GM21576 (cell line): ENCODE results near the gene IPO13.
A peak's percentile ranks its signal among the peaks of the same experiment; 100 is the strongest.

Experiments
- ATAC-seq: cut with Tn5 transposase; IDR thresholded peaks from one replicate; pipeline ENCODE4 v1.9.1; 2021; ENCODE audit warnings: mild to moderate bottlenecking, moderate library complexity; ENCODE audit not compliant: unreplicated experiment

The IPO13 gene

DNA sequence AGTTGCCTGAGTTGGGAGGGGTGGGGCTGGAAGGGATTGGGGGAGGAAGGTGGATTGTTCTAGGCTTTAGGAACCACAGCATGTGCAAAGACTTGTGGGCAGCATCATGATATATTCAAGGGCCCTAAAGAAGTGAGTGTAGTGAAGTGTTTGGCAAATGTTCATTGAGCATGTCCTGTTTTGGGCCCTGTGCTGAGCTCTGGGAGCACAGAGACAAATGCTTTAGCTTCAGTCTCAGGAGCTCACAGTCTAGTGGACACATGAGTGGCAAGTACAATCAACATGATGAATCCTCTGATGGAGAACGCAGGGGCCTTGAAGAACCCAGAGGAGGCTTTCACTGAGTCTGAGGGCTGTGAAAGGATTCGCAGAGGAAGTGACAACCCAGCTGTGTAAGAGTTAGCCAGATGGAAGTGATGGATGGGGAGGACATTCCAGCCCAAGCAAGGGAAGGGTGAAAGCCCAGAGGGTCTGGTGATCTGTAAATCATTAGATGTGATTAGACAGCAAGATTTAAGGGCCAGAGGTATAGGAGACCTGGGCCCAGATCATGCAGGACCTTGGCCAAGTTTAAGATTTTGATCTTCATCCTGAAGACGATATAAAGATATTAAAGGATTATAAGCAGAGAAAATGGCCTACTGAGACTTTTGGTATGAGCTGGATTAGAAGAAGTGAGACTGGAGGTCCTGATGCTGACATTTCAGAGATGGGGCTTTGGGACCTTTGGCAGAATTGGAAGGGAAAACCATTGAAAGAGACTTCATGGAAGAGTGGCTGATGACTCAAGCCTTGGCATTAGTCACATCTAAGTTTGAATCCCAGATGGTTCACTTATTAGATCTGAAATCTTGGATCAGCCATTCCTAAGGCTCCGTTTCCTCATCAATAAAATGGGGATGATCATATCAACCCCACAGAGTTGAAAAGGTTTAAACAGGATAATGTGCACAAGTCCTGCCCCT is 4.6 kb downstream of the IPO13 start:
- no peak for ATAC-seq

DNA sequence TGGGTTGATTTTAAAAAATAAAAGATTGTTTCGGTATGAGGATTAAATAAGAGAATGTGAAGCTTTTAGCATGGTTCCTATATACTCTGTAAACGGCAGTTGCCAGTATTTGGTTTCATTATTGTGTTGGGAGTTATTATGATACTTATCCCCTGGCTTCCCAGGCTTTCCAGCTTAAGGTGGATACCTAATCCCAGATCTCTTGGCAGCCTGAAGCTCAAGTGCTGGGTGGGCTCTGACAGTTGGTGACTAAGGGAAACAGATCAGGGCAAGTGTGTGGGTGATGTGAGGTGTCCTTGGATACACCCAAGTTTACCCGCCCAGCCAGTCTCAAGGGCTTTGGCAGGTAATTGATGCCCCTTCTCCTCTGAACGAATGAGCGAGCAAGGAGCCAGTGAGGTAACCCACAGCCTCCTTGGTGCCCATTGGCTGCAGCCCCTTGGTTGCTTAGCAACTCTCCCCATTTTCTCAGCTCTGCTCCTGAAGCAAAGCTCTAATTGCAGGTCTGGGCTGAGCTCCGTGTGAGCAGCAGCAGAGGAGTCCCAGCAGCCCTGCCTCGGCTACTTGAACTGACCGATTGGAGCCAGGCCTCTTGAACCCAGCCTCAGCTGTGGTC is 6.1 kb downstream of the IPO13 start:
- ATAC-seq, result no peak

DNA sequence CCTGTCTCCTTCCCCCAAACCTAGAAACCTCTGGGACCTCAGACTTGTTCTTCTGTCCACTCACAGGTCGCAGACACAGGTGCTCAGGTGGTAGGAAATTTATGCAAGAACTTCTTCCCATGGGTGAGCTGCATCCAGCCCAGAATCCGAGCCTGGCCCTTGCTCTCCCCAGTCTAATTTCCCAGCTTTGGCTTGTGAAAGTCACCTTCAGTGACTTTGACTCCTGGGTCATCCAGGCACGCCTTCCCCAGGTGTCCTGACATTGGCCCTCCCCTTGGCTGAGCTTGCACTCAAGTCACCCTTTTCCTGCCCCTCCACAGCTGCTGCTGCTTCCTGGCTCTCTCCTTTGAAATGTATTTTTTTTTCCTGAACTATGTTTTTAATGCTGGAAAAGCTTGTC is 6.6 kb downstream of the IPO13 start:
- ATAC-seq, result no peak

DNA sequence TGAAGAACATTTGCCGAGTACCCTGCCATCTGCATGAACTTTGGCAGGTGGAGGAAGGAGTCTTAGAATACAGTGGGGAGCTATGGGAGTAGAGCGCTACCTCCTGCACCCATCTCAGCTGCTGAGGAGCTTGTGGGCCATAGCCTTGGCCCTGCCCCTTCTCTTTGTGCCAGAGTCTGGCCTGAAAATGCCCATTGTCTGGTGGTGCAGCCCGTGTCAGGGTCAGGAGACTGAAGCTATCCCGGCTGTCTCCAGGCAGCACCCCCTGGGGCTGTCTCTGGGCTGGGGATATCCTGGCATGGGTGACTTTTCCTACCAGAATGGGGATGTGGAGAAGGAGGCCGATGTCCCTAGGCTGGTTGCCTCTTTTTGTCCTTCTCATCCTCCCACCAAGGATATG is 7.3 kb downstream of the IPO13 start:
- no peak for ATAC-seq

DNA sequence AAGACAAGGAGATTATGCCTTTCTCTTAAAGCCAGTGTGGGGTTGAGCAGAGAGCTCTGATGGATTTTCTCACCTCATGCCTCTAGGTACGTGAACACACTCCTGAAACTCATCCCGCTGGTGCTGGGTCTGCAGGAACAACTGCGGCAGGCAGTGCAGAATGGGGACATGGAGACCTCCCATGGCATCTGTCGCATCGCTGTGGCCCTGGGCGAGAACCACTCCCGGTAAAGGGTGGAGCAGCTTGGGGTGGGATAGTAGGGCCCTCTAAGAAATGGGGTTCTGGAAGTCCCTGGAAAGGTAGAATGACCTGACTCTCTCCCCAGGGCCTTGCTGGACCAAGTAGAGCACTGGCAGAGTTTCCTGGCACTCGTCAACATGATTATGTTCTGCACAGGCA is 9.5 kb downstream of the IPO13 start:
- no peak for ATAC-seq

DNA sequence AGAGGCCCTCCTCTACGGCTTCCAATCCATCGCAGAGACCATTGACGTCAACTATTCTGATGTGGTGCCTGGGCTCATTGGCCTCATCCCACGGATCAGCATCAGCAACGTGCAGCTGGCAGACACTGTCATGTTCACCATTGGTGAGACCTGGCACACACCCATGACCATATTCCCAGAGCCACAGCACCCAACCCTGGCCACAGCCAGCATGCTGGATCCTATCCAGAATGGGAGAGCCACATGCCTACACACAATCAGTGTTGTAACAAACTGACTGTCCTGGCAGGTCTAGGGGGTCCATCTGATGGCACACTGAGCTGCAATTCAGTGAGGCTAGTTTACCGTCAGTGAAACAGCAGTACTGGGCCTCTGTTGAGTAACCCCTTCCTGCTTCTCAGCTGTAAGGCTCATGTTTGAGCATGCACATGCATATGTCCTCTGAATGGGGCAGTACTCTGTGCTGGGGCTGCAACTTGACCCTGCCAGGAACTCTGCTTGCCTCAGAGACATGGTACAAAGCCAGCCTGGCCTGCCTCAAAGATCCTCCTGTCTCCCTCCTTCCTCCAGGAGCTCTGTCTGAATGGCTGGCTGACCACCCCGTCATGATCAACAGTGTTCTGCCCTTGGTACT is 10.8 kb downstream of the IPO13 start:
- ATAC-seq, result no peak

DNA sequence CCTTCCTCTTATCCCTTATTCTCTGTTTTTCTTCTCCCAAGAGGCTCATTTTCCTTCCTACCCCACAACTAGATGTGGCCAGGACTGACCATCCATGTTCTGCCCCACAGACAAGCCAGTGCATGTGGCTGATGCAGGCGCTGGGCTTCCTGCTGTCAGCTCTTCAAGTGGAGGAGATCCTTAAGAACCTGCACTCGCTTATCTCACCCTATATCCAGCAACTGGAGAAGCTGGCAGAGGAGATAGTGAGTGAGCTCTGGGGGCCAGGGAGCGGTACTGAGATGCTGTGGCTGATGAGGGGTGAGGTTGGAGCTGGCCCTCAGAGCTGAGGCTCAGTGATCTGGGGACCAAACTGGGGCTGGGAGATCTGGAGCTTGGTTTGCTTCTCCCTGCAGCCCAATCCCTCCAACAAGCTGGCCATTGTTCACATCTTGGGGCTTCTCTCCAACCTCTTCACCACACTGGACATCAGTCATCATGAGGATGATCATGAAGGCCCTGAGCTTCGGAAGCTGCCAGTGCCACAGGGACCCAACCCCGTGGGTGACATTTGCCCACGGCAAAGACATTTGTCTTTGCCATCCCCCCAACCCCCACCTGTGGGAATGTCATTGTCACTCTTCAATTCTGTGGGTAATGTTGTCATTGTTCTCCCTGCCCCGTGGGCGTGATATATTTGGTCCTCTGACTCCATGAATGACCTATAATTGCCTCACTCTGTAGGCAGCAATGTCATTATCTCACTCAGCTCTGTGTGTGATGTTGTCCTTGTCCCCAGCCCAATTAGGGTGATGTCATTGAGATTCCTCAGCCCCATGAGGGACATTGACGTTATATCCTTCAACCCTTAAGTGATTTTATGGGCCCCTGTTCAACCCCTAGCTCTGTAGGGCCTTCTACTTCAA is 11.9 kb downstream of the IPO13 start:
- no peak for ATAC-seq

DNA sequence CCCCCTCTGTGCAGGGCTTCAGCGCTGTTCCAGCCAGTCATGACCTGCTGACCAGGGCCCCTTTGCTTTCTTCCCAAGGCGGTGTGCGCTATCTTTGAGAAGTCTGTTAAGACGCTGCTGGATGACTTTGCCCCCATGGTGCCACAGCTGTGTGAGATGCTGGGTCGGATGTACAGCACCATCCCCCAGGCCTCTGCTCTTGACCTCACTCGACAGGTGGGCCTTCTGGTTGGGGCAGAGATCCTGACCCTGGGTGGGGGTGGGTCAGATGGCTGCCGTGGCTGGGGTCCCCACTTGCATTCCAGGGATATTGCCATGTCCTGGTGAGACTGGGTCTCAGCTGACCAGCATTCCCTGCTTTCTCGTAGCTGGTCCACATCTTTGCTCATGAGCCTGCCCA is 14.0 kb downstream of the IPO13 start:
- no peak for ATAC-seq

DNA sequence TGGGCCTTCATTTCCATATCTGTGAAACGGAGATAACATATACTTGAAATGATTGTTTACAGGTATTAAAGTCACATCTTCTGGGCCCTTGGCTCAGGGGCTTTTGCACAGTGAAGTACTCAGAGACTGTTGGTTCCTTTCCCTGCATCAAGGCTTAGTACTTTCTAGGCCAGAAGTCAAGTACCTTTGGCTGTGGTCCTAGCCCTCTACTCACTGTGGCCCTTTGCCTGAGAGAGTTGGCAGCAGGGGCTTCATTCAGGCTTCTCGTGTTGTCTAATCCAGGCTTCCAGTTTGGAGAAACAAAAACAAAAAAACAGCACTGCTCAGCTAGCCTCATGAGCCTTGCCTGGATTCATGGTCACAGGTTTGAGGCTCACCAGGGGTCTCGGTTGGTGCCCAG is 14.9 kb downstream of the IPO13 start:
- no peak for ATAC-seq

DNA sequence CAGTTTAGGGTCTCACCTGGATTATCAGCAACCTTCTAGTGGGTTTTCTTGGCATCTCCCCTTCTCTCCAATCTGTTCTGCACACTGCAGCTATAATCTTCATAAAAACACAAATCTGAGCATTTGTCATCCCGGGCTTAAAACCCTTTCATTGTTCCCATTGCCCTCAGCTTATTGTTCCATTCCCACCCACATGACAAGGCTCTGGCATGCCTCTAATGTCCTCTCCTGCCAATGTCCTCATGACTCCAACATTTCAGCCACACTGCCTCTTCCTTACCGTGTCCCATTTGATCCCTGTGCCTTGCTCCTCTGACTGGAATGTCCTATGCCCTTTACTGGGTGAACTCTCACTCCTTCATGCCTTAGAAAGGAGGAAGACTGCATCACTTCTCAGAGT is 15.6 kb downstream of the IPO13 start:
- ATAC-seq, result no peak

DNA sequence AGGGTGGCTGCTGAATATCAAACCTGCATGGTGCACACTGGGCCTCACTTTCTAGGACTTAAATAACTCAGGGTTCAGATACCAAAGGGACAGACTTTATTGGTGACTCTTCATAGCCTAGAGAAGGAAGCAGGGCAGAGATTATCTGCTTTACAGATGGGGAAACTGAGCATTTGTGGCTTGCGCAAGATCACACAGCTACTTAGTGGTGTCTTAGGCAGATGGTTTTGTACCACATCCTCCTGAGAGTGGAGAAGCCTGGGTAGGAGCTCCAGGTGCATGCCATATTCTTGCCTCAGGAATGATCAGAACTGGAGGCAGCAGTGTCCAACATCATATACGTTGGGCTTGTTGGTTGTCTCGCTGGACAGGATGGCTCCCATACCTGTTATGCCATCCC is 16.3 kb downstream of the IPO13 start:
- no peak for ATAC-seq

DNA sequence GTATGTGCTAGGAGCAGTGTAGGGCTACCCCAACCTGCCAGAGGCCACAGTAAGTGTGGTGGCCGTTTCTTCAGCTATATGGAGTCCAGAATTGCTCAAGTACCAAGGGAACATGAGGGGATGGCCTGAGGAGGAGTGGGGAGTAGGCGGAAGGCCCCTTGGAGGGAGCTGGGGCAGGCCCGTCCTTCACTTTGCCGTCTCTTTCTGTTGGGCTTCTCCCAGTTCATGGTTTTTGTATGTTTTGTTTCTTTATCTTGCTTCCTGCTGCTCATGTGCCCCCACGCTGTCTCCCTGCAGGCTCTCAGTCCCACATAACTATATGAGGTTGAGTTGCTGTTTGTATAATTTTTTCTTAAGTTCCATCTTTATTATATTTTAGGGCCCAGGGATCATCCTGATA is 17.1 kb downstream of the IPO13 start:
- ATAC-seq, result no peak

DNA sequence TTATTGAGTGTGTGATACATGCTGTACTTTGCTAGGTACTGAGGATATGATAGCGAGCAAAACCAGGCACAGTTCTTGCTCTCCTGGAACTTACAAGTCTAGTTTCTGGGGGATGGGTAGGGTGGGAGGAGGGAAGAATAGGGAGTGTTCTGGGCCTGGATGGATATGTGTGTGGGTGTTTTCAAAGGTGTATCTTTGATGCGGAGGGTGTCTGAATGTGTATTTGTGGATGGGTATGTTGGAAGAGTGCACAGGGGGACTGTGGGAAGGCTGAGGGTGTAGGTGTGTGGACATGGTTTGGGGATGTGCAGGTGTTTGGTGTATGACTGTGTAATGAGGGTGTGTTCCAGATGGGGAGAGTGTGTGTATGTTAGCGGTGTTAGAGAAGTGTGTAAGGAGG is 18.6 kb downstream of the IPO13 start:
- no peak for ATAC-seq

DNA sequence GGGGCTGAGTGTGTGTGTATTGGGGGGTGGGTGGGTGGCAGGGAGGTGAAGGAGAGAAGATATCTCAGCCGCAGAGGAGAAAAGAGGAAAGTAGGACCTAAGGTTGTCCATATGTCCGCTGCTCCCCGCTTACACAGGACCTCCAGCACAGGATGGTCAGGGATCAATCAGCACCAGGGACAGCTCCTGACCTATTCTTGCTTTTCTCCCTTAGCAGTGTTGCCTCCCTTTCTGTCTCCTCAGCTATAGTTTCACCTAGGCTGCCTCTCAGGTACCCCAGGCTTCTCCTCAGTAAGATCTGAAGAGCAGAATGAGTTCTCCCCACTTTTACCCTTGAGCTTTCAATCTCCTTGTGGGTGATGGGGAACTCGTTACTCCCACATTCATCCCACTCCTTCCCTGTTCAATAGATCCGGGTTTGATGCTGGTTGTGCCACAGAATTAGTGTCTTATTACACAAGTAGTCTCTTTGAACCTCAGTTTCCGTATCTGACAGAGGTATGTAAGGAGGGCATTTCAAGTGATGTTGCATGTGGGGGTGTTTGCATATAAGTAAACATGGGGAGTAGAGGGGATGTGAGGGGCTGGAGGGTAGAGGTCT is 21.7 kb downstream of the IPO13 start:
- no peak for ATAC-seq

DNA sequence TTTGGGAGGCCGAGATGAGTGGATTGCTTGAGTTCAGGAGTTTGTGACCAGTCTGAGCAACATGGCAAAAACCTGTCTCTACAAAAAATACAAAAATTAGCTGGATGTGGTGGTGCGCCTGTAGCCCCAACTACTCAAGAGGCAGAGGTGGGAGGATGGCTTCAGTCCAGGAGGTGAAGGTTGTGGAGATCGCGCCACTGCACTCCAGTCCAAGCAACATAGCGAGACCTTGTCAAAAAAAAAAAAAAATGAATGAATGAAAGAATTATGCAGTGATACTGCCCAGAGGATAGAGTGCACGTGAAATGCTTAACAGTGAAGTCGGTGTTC is 22.6 kb downstream of the IPO13 start:
- no peak for ATAC-seq

DNA sequence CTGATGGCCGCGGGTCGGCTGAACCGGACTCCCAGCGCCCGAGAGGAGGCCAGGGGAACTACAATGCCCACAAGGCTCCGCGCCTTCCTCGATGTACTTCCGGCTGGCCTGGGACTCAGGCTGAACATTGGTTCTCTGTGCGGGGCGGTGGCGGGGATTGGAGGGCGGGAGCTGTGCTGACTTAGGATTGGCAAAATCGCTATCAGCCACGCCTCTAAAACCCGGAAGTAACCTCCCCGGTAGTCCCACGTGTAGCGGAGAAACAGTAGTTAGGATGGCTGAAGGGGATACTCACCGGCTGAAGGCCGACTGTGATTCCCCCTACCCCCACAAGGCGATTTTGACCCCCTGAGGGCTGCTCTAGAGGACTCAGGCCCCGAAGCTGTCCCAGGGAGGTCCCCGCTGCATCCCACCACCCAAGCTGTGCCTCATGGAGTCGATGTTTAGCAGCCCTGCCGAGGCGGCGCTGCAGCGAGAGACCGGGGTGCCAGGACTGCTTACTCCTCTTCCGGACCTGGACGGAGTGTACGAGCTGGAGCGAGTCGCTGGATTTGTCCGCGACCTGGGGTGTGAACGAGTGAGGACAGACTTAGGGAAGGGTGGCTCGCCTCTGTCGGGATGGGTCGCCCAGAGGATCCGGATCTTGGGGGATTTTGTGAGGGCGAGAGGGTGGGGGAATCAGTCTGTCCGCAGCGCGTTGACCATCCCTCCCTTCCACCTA is 23.2 kb downstream of the IPO13 start, which contains the start of gene DPH2:
Gene DPH2, plus strand, starts transcription at position 265 of the 721 bp plus-strand sequence. Its CDS starts 166 bp downstream, at position 431.
- peak; percentile 80 for ATAC-seq

DNA sequence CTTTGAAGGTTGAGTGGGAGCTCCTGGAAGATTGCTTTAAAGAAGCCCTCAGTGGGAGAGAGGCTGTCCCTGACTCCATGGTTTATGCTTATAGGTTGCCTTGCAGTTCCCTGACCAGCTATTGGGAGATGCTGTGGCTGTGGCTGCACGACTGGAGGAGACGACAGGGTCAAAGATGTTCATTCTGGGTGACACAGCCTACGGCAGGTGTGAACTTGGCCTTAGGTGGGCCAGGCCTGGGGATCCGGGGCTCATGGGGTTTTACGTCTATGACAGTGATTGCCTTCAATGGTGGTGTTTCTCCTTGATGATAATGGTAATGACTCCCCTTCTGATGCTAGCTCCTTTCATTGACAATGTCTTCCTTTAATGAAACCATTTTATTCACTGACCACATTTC is 23.8 kb downstream of the IPO13 start:
- no peak for ATAC-seq

DNA sequence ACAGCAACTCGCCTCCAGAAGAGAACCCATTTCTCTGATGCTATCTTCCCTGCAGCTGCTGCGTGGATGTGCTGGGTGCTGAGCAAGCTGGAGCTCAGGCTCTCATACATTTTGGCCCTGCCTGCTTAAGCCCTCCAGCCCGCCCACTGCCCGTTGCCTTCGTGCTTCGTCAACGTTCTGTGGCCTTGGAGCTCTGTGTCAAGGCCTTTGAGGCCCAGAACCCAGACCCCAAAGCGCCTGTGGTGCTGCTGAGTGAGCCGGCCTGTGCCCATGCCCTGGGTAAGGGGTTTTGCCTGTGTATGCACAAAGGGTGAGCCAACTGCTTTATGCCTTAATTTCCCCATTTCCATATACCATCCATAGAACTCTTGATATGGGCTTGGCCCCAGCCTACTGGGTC is 24.2 kb downstream of the IPO13 start:
- ATAC-seq, result no peak

DNA sequence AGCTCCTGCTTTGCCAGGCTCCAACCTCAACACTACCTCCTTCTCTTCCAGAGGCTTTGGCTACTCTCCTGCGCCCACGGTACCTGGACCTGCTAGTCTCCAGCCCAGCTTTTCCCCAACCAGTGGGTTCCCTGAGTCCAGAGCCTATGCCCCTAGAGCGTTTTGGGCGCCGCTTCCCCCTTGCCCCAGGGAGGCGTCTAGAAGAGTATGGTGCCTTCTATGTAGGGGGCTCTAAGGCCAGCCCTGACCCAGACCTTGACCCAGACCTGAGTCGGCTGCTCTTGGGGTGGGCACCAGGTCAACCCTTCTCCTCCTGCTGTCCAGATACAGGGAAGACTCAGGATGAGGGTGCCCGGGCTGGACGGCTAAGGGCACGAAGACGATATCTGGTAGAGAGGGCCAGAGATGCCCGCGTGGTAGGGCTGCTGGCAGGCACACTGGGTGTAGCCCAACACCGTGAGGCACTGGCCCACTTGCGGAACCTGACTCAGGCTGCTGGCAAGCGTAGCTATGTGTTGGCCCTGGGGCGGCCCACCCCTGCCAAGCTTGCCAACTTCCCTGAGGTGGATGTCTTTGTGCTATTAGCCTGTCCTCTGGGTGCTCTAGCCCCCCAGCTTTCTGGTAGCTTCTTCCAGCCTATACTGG is 24.7 kb downstream of the IPO13 start:
- ATAC-seq, result no peak
